ENCODE results near the gene ASCC1.

Gene ASCC1

DNA sequence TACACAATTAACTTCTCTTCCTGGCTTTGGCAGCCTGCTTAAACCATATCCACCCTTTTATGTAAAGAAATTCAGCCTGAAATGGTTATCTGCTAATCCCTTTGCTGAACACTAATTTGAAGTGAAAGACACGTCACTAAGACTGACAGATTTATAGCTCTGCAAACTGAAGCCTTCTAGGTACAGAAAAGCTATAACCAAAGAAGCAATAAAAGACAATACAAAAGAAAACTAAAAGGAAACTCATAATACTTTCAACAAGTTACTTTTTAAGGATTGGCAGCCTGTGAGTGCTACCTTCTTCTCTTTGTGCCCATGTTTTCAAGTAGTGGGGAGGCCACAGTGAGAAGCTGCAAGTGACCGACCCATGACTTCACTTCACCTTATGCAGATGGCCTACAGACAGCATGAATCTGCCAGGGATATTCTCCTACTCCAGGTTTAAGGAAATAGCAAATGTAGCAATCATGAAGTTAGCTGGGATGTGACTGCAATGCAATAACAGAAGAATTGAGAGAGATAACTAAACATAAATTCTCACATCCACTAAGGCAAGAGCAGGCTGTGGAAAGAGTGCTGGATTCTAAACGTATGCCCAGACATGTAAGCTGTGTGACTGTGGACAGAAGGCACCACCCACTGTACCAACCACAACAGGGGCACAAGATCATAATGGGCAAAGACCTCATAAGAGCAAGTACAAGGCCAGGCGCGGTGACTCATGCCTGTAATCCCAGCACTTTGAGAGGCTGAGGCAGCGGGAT, 117.1 kb downstream of the ASCC1 start:
- in situ Hi-C loops (cut with MboI; ENCODE audit: low pct_unique_long_range_greater_than_20kb, low sequenced_read_pairs, unreplicated experiment), result no loop called here
- TF ChIP-seq, protein P1, sequence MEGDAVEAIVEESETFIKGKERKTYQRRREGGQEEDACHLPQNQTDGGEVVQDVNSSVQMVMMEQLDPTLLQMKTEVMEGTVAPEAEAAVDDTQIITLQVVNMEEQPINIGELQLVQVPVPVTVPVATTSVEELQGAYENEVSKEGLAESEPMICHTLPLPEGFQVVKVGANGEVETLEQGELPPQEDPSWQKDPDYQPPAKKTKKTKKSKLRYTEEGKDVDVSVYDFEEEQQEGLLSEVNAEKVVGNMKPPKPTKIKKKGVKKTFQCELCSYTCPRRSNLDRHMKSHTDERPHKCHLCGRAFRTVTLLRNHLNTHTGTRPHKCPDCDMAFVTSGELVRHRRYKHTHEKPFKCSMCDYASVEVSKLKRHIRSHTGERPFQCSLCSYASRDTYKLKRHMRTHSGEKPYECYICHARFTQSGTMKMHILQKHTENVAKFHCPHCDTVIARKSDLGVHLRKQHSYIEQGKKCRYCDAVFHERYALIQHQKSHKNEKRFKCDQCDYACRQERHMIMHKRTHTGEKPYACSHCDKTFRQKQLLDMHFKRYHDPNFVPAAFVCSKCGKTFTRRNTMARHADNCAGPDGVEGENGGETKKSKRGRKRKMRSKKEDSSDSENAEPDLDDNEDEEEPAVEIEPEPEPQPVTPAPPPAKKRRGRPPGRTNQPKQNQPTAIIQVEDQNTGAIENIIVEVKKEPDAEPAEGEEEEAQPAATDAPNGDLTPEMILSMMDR (IDR thresholded peaks at IDR 0.05; ENCODE audit: extremely low read depth, insufficient read depth, missing control alignments), result no peak
- DNase-seq (ENCODE audit: low spot score), result no peak

DNA sequence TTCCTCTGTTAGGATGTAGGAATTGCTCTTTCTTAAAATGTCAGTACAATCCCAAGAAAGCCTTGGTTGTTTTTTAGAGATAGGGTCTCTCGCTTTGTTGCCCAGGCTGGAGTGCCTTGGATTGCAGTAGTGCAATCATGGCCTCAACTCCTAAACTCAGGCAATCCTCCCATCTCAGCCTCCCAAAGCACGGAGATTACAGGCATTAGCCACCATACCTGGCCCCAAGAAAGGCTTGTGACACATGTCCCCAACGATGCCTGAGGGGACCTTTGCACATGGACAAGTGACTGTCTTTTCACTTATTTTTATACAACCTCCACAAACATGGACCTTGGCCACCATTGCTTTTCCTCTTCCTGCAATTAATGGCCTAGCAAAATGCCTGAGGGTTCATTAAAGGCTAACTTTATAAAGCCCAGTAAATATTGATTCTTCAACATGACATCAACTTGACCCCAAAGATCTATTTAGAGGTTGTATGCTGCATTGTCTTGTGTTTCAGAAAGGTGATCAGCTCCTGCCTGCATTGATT, 117.7 kb downstream of the ASCC1 start:
- in situ Hi-C loops (cut with MboI; ENCODE audit: low pct_unique_long_range_greater_than_20kb, low sequenced_read_pairs, unreplicated experiment), result no loop called here
- TF ChIP-seq, protein P1 (IDR thresholded peaks at IDR 0.05; ENCODE audit: extremely low read depth, insufficient read depth, missing control alignments), result no peak
- no peak for DNase-seq (ENCODE audit: low spot score)

DNA sequence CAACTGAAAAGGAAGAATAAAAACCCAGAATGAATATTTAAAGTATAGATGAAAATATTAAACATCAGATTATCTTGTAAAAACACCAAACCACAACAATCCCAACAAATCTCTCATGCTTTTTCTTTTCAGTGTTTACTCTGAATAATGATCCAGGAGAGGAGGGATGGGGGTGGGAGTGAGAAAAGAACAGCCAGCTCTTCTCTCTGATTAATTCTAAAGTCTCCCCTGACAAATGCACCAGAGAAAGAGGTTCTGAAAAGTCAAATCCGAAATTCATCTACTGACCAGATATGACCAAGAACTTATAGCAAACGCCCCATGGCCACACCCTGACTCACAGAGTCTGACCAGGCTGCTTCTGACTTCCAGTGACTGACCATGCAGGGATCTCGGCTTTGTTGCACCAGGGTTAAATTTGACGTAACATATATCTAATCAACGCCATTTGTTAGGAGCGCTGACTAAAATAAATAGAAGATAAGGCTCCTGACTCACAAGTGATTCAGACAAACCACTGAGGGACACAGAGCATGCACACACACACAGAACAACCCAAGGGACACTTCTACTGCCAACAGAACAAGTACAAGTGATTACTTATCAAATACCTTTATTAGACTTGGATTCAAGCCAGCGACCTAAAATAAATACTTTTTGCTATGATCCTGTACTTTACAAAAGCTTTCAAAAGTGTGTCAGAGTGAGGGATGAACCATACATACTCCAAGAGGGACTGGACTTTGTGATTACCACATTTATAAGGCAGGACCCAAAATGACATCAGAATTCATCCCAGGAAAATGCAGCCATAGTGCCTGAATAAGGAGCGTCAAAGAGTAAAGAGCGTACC, 118.4 kb downstream of the ASCC1 start:
- in situ Hi-C loops (cut with MboI; ENCODE audit: low pct_unique_long_range_greater_than_20kb, low sequenced_read_pairs, unreplicated experiment), result no loop called here
- TF ChIP-seq, protein P1 (IDR thresholded peaks at IDR 0.05; ENCODE audit: extremely low read depth, insufficient read depth, missing control alignments), result no peak
- no peak for DNase-seq (ENCODE audit: low spot score)

DNA sequence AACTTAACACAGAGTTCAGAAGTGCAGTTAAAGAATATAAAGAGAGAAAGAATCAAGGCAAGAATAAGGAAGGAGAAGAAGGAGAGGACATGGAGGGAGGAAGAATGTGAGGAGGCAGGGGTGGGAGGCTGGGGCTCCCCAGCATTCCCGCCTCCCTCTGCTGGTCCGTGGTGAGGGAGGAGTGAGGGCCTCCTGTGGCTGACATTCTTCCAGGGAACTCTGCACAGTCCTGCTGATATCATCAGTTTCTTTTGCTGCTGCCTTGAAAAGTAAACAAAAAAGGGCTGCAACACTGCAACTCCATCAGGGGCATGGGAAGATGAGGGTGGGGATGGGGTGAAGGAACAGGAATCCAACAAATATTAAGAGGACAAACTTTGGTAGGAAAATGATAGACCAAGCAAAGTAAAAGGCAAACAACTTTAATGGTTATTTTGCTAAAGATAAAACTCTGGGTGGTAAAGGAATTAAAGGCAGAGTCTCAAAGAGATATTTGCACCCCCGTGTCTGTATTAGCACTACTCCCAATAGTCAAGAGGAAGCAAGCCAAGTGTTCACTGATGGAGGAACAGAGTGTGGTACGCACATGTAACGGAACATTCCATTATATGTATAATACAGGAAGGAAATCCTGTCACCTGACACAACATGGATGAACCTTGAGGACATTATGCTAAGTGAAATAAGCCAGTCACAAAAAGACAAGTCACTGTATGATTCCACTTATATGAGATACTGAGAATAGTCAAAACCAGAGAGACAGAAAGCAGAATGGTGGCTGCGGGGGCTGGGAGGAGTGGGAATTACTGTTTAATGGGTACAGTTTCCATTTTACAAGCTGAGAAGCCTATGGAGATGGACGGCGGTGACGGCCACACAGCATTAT, 119.7 kb downstream of the ASCC1 start:
- in situ Hi-C loops (cut with MboI; ENCODE audit: low pct_unique_long_range_greater_than_20kb, low sequenced_read_pairs, unreplicated experiment), result no loop called here
- TF ChIP-seq, protein P1 (IDR thresholded peaks at IDR 0.05; ENCODE audit: extremely low read depth, insufficient read depth, missing control alignments), result no peak
- DNase-seq (ENCODE audit: low spot score), result no peak

DNA sequence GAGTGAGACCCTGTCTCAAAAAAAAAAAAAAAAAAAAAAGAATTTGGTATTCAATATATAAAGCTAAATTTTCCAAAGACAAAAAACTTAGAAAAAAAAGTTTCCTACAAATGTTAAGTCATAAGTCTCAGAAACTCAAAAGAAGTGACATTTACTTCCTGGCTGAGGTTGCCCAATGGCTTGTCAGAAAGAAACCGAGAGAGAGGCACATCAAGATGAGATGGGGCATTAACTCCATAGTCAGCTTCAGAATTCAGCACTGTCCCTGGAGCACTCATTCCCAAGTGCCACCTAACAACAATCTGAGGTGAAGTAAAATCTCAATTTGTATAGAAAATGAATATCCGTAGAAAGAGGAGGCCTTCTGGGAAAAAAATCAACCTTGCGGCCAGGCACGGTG, 120.9 kb downstream of the ASCC1 start:
- TF ChIP-seq, protein P1 (IDR thresholded peaks at IDR 0.05; ENCODE audit: extremely low read depth, insufficient read depth, missing control alignments), result no peak
- DNase-seq (ENCODE audit: low spot score), result no peak
- in situ Hi-C loops (cut with MboI; ENCODE audit: low pct_unique_long_range_greater_than_20kb, low sequenced_read_pairs, unreplicated experiment), result no loop called here

DNA sequence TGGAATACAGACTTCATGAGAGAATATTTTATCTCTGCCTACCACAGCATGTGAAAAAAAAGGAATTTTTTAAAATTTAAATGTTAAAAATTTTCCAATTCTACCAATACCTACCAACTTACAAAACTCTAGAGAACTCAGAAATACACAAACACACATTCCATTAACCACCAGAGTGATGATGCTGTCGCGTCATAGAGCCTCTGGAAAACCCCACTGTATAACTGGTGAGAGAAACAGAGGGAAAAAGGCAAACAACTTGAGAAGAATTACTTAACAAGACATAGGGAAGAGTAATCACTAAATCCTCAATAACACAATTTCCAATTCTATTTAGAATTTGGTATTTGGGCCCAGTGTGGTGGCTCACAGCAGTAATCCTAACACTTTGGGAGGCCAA, 121.5 kb downstream of the ASCC1 start:
- in situ Hi-C loops (cut with MboI; ENCODE audit: low pct_unique_long_range_greater_than_20kb, low sequenced_read_pairs, unreplicated experiment), result no loop called here
- TF ChIP-seq, protein P1 (IDR thresholded peaks at IDR 0.05; ENCODE audit: extremely low read depth, insufficient read depth, missing control alignments), result no peak
- DNase-seq (ENCODE audit: low spot score), result no peak
